SK-N-SH (cell line): ENCODE measurements around the gene FAM168A. TPM values are rescaled to one million over a fixed set of nuclear protein-coding genes. Genes with fewer than 3 reads are reported as not detected.

ENCODE experiments used
- CTCF ChIA-PET: fragments of 300-600, 350-600 bp; formaldehyde crosslinking; extraction: SDS; loops from one replicate; lab custom pipeline; 2021; lab: Yijun Ruan, JAX
- POLR2A ChIA-PET: fragments of 350-600 bp; sonication (Branson Sonifier 250); formaldehyde crosslinking; extraction: SDS; loops from one replicate; lab custom pipeline; 2020; ENCODE audit warnings: antibody characterized with exemption, inconsistent platforms; lab: Yijun Ruan, JAX
- DNase-seq: peaks from one replicate; pipeline ENCODE4 v3.0.0; 2012
- H2AFZ ChIP-seq: fragments of 200-600 bp; sonication (generic); 2 replicates; pipeline ENCODE4 v1.8.1; 2016; ENCODE audit warnings: antibody characterized with exemption, mild to moderate bottlenecking, low read depth
- H3F3A ChIP-seq: fragments of 200-600 bp; sonication (generic); replicated peaks from 2 replicates; pipeline ENCODE3; 2016; ENCODE audit warnings: antibody characterized with exemption, mild to moderate bottlenecking; ENCODE audit not compliant: insufficient read depth
- H3K27ac ChIP-seq, 2 experiments: fragments of 200-500 bp in 1 of 2; fragments of 200-600 bp in 1 of 2; sonication (Bioruptor generic) in 1 of 2; sonication (generic), shearing (Covaris generic) in 1 of 2; 2 replicates each; pipeline versions ENCODE4 v1.5.1 to v1.6.1; 2014 to 2016; ENCODE audit warnings: low read depth in 2 of 2, inconsistent platforms in 1 of 2, low read length in 1 of 2, mild to moderate bottlenecking in 1 of 2, mixed read lengths in 1 of 2
- H3K27me3 ChIP-seq: fragments of 200-600 bp; sonication (generic), shearing (Covaris generic); 2 replicates; pipeline ENCODE4 v1.6.1; 2016; ENCODE audit warnings: mixed run types; ENCODE audit not compliant: insufficient read depth
- H3K36me3 ChIP-seq, 2 experiments: fragments of 200-500 bp in 1 of 2; fragments of 200-600 bp in 1 of 2; sonication (Bioruptor generic) in 1 of 2; sonication (generic) in 1 of 2; replicated peaks in 1 of 2; 2 replicates each; pipeline versions ENCODE3 to v1.5.1; 2014 to 2016; ENCODE audit warnings: low read length in 1 of 2, mild to moderate bottlenecking in 1 of 2; ENCODE audit not compliant: insufficient read depth in 2 of 2, control insufficient read depth in 1 of 2
- H3K4me1 ChIP-seq, 2 experiments: fragments of 200-500 bp in 1 of 2; fragments of 200-600 bp in 1 of 2; sonication (Bioruptor generic) in 1 of 2; sonication (generic), shearing (Covaris generic) in 1 of 2; 2 replicates each; pipeline versions ENCODE4 v1.5.1 to v1.6.1; 2014 to 2016; ENCODE audit warnings: low read depth in 1 of 2, low read length in 1 of 2, mixed run types in 1 of 2; ENCODE audit not compliant: insufficient read depth in 2 of 2, control insufficient read depth in 1 of 2
- H3K4me2 ChIP-seq: fragments of 200-600 bp; sonication (generic), shearing (Covaris generic); 2 replicates; pipeline ENCODE4 v1.6.1; 2017; ENCODE audit warnings: mixed run types
- H3K4me3 ChIP-seq, 2 experiments: fragments of 200-500 bp in 1 of 2; fragments of 200-600 bp in 1 of 2; sonication (Bioruptor generic) in 1 of 2; sonication (generic), shearing (Covaris generic) in 1 of 2; 2 replicates each; pipeline versions ENCODE4 v1.5.1 to v1.8.1; 2014 to 2016; ENCODE audit warnings: low read depth in 2 of 2, inconsistent platforms in 1 of 2, low read length in 1 of 2, mild to moderate bottlenecking in 1 of 2, mixed read lengths in 1 of 2, moderate library complexity in 1 of 2
- H3K79me2 ChIP-seq: fragments of 200-600 bp; sonication (generic); 2 replicates; pipeline ENCODE4 v1.8.1; 2017; ENCODE audit warnings: mild to moderate bottlenecking; ENCODE audit not compliant: insufficient read depth
- H3K9ac ChIP-seq: fragments of 200-600 bp; sonication (generic); 2 replicates; pipeline ENCODE4 v1.6.1; 2017; ENCODE audit warnings: mixed run types
- H3K9me2 ChIP-seq: fragments of 200-600 bp; sonication (generic); 2 replicates; pipeline ENCODE4 v1.6.1; 2017; ENCODE audit warnings: mixed run types
- H3K9me3 ChIP-seq: fragments of 200-600 bp; sonication (generic); 2 replicates; pipeline ENCODE4 v1.6.1; 2017; ENCODE audit warnings: mixed run types, mild to moderate bottlenecking, moderate library complexity
- H4K20me1 ChIP-seq: fragments of 200-600 bp; sonication (generic); 2 replicates; pipeline ENCODE4 v1.6.1; 2017; ENCODE audit warnings: mild to moderate bottlenecking, mixed run types; ENCODE audit not compliant: insufficient read depth
- EP300 ChIP-seq, 2 experiments: IDR thresholded peaks; 2 replicates each; pipeline versions ENCODE4 v1.4.0 to v1.6.1; 2012; ENCODE audit warnings: borderline replicate concordance in 1 of 2, low read depth in 1 of 2, low read length in 1 of 2
- EZH2phosphoT487 ChIP-seq: fragments of 200-600 bp; sonication (generic); IDR thresholded peaks from 2 replicates; pipeline ENCODE4 v1.6.1; 2017; ENCODE audit warnings: low read depth, mixed run types, mild to moderate bottlenecking, antibody characterized with exemption, moderate library complexity, borderline replicate concordance
- FOXJ3 ChIP-seq: sonication (generic); formaldehyde crosslinking; IDR thresholded peaks from 2 replicates; pipeline ENCODE4 v1.5.1; 2020; ENCODE audit warnings: mild to moderate bottlenecking, missing genetic modification reagents
- FOXM1 ChIP-seq: IDR thresholded peaks from 2 replicates; pipeline ENCODE4 v1.4.0; 2012; ENCODE audit warnings: low read depth, mild to moderate bottlenecking
- GABPA ChIP-seq: IDR thresholded peaks from 2 replicates; pipeline ENCODE4 v1.4.0; 2012; ENCODE audit warnings: low read depth, mild to moderate bottlenecking
- GATA2 ChIP-seq: sonication (generic); formaldehyde crosslinking; IDR thresholded peaks from 2 replicates; pipeline ENCODE4 v1.5.0; 2020; ENCODE audit warnings: mild to moderate bottlenecking, missing genetic modification reagents
- JUND ChIP-seq: IDR thresholded peaks from 2 replicates; pipeline ENCODE4 v1.4.0; 2012
- MEF2A ChIP-seq: IDR thresholded peaks from 2 replicates; pipeline ENCODE4 v1.4.0; 2012; ENCODE audit warnings: low read depth, borderline replicate concordance
- MXI1 ChIP-seq: IDR thresholded peaks from 2 replicates; pipeline ENCODE4 v1.6.1; 2012; ENCODE audit warnings: mild to moderate bottlenecking, low read depth, low read length, improper control_type of control experiment
- RAD21 ChIP-seq: IDR thresholded peaks from 2 replicates; pipeline ENCODE4 v1.6.1; 2012; ENCODE audit warnings: mild to moderate bottlenecking, low read length
- RXRA ChIP-seq: IDR thresholded peaks from 2 replicates; pipeline ENCODE4 v1.4.0; 2012; ENCODE audit warnings: low read depth, mild to moderate bottlenecking, borderline replicate concordance
- TAF1 ChIP-seq: IDR thresholded peaks from 2 replicates; pipeline ENCODE4 v1.6.1; 2012; ENCODE audit warnings: low read depth, mild to moderate bottlenecking, low read length, moderate library complexity, borderline replicate concordance
- TEAD4 ChIP-seq: IDR thresholded peaks from 2 replicates; pipeline ENCODE4 v1.4.0; 2012; ENCODE audit warnings: mild to moderate bottlenecking, borderline replicate concordance; ENCODE audit not compliant: insufficient read depth
- YY1 ChIP-seq: IDR thresholded peaks from 2 replicates; pipeline ENCODE4 v1.4.0; 2012; ENCODE audit warnings: low read depth, mild to moderate bottlenecking
- WGBS: methylation state at CpG from one replicate; pipeline ENCODE4 v1.1.6; 2017; ENCODE audit warnings: low lambda C conversion rate; 5-methylcytosine and 5-hydroxymethylcytosine counted together
- polyA plus RNA-seq, 3 experiments: library from polyadenylated mRNA; depleted of rRNA; stranded (reverse); fragments of >200 nt; gene quantifications; 2 replicates each; pipeline ENCODE4 v1.2.3, GENCODE V29; 2012
- TF ChIP-seq, protein P1 (sequence below): IDR thresholded peaks from 2 replicates; pipeline ENCODE4; 2012
- TF ChIP-seq, protein P2 (sequence below): IDR thresholded peaks from 2 replicates; pipeline ENCODE4 v1.4.0; 2012; ENCODE audit warnings: low read depth, borderline replicate concordance
- TF ChIP-seq, protein P3 (sequence below): IDR thresholded peaks from 2 replicates; pipeline ENCODE4 v1.4.0; 2012; ENCODE audit warnings: low read depth

Gene FAM168A
- polyA plus RNA-seq, 1 of the 3 experiments (the other 2 are of a cell fraction), result 17.8 TPM

DNA sequence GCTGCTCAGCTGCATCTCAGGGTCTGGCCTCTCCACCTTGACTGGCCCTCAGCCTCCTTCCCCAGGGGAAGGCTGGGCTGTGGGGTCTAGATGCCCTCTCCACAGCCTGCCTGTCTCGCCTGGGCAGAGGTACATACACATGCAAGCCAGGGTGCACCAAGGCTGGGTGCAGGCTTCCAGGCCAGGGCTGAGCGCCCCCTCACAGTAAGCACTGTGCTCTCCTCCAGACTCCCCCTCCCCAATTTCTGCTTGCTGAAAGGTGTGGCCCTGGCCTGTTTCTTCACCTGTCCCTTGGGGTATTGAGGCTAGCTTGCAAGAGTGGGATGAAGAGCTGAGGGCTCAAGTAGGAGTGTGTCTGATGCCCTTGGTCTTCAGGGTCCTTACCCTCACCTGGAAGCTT is 199.2 kb downstream of the FAM168A start:
- H3K9me2 ChIP-seq, result no peaks in the 10 kb centered on the region
- H2AFZ ChIP-seq, result no peak overlapping the region
- CTCF ChIA-PET, result interaction anchor here (0.6 to 10.2 kb wide), 6 partner anchors 49 to 263 kb away, joined by 3 to 122 read pairs (median 10); no protein-coding TSS in a partner anchor
- no peak overlapping the region for H3K4me3 ChIP-seq
- no peak for TF ChIP-seq GABPA
- no peak for TF ChIP-seq TEAD4
- no peak for TF ChIP-seq EZH2phosphoT487
- TF ChIP-seq MEF2A, result no peak
- TF ChIP-seq, protein P1, sequence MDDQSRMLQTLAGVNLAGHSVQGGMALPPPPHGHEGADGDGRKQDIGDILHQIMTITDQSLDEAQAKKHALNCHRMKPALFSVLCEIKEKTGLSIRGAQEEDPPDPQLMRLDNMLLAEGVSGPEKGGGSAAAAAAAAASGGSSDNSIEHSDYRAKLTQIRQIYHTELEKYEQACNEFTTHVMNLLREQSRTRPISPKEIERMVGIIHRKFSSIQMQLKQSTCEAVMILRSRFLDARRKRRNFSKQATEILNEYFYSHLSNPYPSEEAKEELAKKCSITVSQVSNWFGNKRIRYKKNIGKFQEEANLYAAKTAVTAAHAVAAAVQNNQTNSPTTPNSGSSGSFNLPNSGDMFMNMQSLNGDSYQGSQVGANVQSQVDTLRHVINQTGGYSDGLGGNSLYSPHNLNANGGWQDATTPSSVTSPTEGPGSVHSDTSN, result no peak
- no peak for TF ChIP-seq EP300 (IDR thresholded peaks at IDR 0.05; ENCODE audit: borderline replicate concordance in 1 of 2, low read depth in 1 of 2, low read length in 1 of 2)
- H3F3A ChIP-seq, result peaks cover 9% of the 10 kb centered on the region
- no peaks in the 10 kb centered on the region; a peak in 1 of 4 replicates for H3K4me1 ChIP-seq
- peaks cover 6 to 10% of the 10 kb centered on the region in 2 experiments for H3K36me3 ChIP-seq
- no peak overlapping the region for H3K4me2 ChIP-seq
- DNase-seq, result no peak
- H3K27me3 ChIP-seq, result no peaks in the 10 kb centered on the region
- WGBS, result 100% methylated on average over 1 of the region's 2 CpGs
- H3K9ac ChIP-seq, result no peak overlapping the region
- H4K20me1 ChIP-seq, result no peaks in the 10 kb centered on the region
- H3K79me2 ChIP-seq, result no peaks in the 10 kb centered on the region
- POLR2A ChIA-PET, result no interaction called here
- no peak overlapping the region for H3K27ac ChIP-seq
- H3K9me3 ChIP-seq, result no peaks in the 10 kb centered on the region

DNA sequence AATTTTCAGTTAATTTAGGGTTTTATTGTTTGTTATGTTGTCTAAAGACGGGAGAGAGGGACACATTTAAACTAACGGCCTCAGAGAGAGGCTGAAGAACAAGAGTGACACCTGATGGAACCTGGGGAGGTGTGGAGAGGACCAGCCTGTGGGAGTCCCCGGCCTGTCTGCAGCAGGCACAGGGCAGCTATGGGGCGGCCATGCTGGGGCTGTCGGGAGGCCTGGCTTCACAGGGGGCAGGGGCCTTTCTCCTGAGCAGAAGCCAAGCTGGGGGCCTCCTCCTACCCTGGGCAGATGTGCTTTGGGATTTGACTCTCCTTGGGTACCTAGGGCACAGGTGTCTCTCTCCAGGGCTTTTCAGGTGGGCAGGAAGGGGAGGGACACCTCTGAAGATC is 199.8 kb downstream of the FAM168A start:
- H4K20me1 ChIP-seq, result peaks cover 3% of the 10 kb centered on the region; the same call in 1 of the 2 replicates
- H3K36me3 ChIP-seq, result peaks cover 3 to 10% of the 10 kb centered on the region in 2 experiments
- peaks cover 9% of the 10 kb centered on the region for H3F3A ChIP-seq
- H3K4me2 ChIP-seq, result no peak overlapping the region
- no peak overlapping the region for H3K9ac ChIP-seq
- no peaks in the 10 kb centered on the region for H3K9me3 ChIP-seq
- WGBS, result 86% methylated on average over 2 of the region's 5 CpGs
- no peak overlapping the region for H2AFZ ChIP-seq
- TF ChIP-seq FOXJ3 (CRISPR knock-in tag), result no peak
- POLR2A ChIA-PET, result no interaction called here
- H3K9me2 ChIP-seq, result no peaks in the 10 kb centered on the region
- DNase-seq, result no peak
- CTCF ChIA-PET, result interaction anchor here (0.8 to 10.2 kb wide), 5 partner anchors 48 to 263 kb away, joined by 3 to 122 read pairs (median 6); no protein-coding TSS in a partner anchor
- no peaks in the 10 kb centered on the region for H3K27me3 ChIP-seq
- no peaks in the 10 kb centered on the region for H3K79me2 ChIP-seq
- H3K4me3 ChIP-seq, result no peak overlapping the region
- no peaks in the 10 kb centered on the region; a peak in 1 of 4 replicates for H3K4me1 ChIP-seq
- no peak overlapping the region for H3K27ac ChIP-seq

DNA sequence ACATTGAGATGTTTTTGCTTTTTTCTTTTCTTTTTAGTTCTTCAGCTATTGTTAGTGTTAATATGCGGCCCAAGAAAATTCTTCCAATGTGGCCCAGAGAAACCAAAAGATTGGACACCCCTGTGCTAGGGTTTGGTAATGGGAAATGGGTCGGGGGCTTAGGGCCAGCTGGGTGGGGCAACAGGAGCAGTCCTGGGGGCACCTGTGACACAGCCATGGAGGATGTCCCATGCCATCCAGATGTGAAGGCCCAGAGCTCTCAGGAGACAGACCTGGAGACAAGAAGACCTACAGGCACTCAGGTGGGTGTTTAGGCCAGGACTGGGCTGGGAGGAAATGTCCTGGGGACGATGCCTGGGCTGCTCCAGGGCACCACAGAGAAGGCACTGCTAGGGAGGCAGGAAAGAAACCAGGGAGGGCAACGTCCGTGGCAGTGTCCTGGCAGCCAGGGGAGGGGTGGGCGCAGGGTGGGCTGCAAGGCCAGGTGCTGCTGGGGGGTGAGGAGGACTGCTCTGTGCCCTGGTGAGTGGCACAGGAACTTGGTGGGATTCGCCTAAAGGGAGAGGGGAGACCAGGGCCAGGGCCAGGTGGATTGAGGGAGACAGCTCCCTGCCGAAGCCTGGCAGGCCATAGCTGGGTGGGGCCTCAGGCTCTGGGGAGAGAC is 200.3 kb downstream of the FAM168A start:
- POLR2A ChIA-PET, result no interaction called here
- Histone ChIP-seq H3F3A (peaks cover 9% of the 10 kb centered on the region), H3K36me3 (peaks cover 0 to 7% of the 10 kb centered on the region in 2 experiments), H3K27ac (no peak overlapping the region), H3K4me3 (no peak overlapping the region), H4K20me1 (peaks cover 3% of the 10 kb centered on the region; the same call in 1 of the 2 replicates), H3K9me3 (no peaks in the 10 kb centered on the region), H3K4me1 (no peaks in the 10 kb centered on the region; a peak in 1 of 4 replicates), H3K27me3 (no peaks in the 10 kb centered on the region), H2AFZ (no peak overlapping the region), H3K9ac (no peak overlapping the region)
- 89% methylated on average over 8 of the region's 8 CpGs for WGBS
- CTCF ChIA-PET, result interaction anchor here (0.7 to 10.0 kb wide), 11 partner anchors 9 to 264 kb away, joined by 3 to 71 read pairs (median 4); no protein-coding TSS in a partner anchor
- DNase-seq, result no peak
- TF ChIP-seq FOXM1, result no peak
- TF ChIP-seq GATA2 (CRISPR knock-in tag), result no peak
- TF ChIP-seq YY1, result no peak
- TF ChIP-seq MXI1, result no peak
- TF ChIP-seq RXRA, result no peak
- no peak for TF ChIP-seq RAD21
- TF ChIP-seq, protein P2, sequence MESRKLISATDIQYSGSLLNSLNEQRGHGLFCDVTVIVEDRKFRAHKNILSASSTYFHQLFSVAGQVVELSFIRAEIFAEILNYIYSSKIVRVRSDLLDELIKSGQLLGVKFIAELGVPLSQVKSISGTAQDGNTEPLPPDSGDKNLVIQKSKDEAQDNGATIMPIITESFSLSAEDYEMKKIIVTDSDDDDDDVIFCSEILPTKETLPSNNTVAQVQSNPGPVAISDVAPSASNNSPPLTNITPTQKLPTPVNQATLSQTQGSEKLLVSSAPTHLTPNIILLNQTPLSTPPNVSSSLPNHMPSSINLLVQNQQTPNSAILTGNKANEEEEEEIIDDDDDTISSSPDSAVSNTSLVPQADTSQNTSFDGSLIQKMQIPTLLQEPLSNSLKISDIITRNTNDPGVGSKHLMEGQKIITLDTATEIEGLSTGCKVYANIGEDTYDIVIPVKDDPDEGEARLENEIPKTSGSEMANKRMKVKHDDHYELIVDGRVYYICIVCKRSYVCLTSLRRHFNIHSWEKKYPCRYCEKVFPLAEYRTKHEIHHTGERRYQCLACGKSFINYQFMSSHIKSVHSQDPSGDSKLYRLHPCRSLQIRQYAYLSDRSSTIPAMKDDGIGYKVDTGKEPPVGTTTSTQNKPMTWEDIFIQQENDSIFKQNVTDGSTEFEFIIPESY, result no peak
- TF ChIP-seq JUND, result no peak
- no peak for TF ChIP-seq GABPA
- TF ChIP-seq, protein P3, sequence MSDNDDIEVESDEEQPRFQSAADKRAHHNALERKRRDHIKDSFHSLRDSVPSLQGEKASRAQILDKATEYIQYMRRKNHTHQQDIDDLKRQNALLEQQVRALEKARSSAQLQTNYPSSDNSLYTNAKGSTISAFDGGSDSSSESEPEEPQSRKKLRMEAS, result no peak
- no peak for TF ChIP-seq TEAD4
- no peak for TF ChIP-seq TAF1
- TF ChIP-seq, all 33 proteins: peak for 0
- no peaks in the 10 kb centered on the region for H3K79me2 ChIP-seq
- no peaks in the 10 kb centered on the region for H3K9me2 ChIP-seq
- H3K4me2 ChIP-seq, result no peak overlapping the region
